ENCODE measurements around the gene ZP1.

Gene ZP1

GRCh38 chr11:60905551-60906113 is 38.3 kb downstream of the ZP1 start:
- H3K4me3 ChIP-seq (ENCODE audit: low read depth, low read length), result peak overlapping the region; percentile 88
- H3K27ac ChIP-seq (ENCODE audit: extremely low read depth, low read depth, low read length), result peak overlapping the region; percentile 84
- H3K36me3 ChIP-seq (ENCODE audit: control insufficient read depth in 2 of 2, insufficient read depth in 1 of 2, low read length in 2 of 2), result peaks cover 0 to 42% of the 10 kb centered on the region in 2 experiments; a peak in 1 of 3 replicates
- ChIA-PET POLR2A (interaction anchor here (0.8 to 2.8 kb wide), 7 partner anchors 9 to 21 kb away, joined by 3 to 36 read pairs (median 5); partner anchors contain the start of genes TMEM109 and TMEM132A), CTCF (interaction anchor here (0.6 to 2.9 kb wide), 3 partner anchors 14 to 225 kb away, joined by 3 to 19 read pairs (median 4); no protein-coding TSS in a partner anchor)
- no peaks in the 10 kb centered on the region; the same call in 1 of the 2 replicates for H3K4me1 ChIP-seq (ENCODE audit: control insufficient read depth, insufficient read depth, low read length)
- H3K9me3 ChIP-seq (ENCODE audit: control insufficient read depth, insufficient read depth, low read depth, low read length), result no peaks in the 10 kb centered on the region
- TF ChIP-seq ZBTB17 (tag by site-specific recombination; IDR thresholded peaks at IDR 0.05) (peak; percentile 60), MYNN (tag by site-specific recombination; IDR thresholded peaks at IDR 0.05; ENCODE audit: borderline replicate concordance) (no peak), ZNF112 (tag by site-specific recombination; IDR thresholded peaks at IDR 0.05) (no peak), ZNF366 (tag by site-specific recombination; conservative IDR thresholded peaks at IDR 0.05) (peak; percentile 85), ZNF629 (tag by site-specific recombination; IDR thresholded peaks at IDR 0.05) (peak; percentile 90), ZBTB44 (tag by site-specific recombination; IDR thresholded peaks at IDR 0.05) (no peak), ZFP41 (tag by site-specific recombination; IDR thresholded peaks at IDR 0.05; ENCODE audit: borderline replicate concordance) (no peak), PATZ1 (tag by site-specific recombination; IDR thresholded peaks at IDR 0.05) (no peak), ZNF513 (tag by site-specific recombination; IDR thresholded peaks at IDR 0.05) (no peak), ZNF596 (tag by site-specific recombination; IDR thresholded peaks at IDR 0.05) (no peak), HOXC10 (CRISPR knock-in tag; IDR thresholded peaks at IDR 0.05) (no peak), HIC1 (tag by site-specific recombination; IDR thresholded peaks at IDR 0.05) (0 out of 2 replicates have a peak, but pooled peaks have one; percentile 18), ZXDB (tag by site-specific recombination; IDR thresholded peaks at IDR 0.05) (no peak), ZFP37 (tag by site-specific recombination; IDR thresholded peaks at IDR 0.05) (no peak), ZNF211 (tag by site-specific recombination; IDR thresholded peaks at IDR 0.05; ENCODE audit: low read depth) (no peak), ZBTB11 (tag by site-specific recombination; conservative IDR thresholded peaks at IDR 0.05; ENCODE audit: low read depth) (no peak), ZBTB7A (tag by site-specific recombination; IDR thresholded peaks at IDR 0.05; ENCODE audit: low read depth) (no peak), ZBTB48 (tag by site-specific recombination; IDR thresholded peaks at IDR 0.05) (0 out of 2 replicates have a peak, but pooled peaks have one; percentile 20), MZF1 (tag by site-specific recombination; IDR thresholded peaks at IDR 0.05; ENCODE audit: borderline replicate concordance) (no peak), KLF17 (tag by site-specific recombination; IDR thresholded peaks at IDR 0.05) (no peak), BCL11A (tag by site-specific recombination; IDR thresholded peaks at IDR 0.05; ENCODE audit: low read depth) (no peak), ZNF549 (tag by site-specific recombination; IDR thresholded peaks at IDR 0.05) (no peak), ZBTB21 (tag by site-specific recombination; IDR thresholded peaks at IDR 0.05) (peak; percentile 81), ZNF600 (tag by site-specific recombination; IDR thresholded peaks at IDR 0.05) (0 out of 2 replicates have a peak, but pooled peaks have one; percentile 18)

All from HEK293 (cell line).